ES-I3 (cell line): Measurements from ENCODE around the gene DMXL2.
"Not testable (repeated sequence)": the region's sequence is repeated elsewhere in the genome, so short reads cannot be mapped to it uniquely, and the experiment has no call there.

ENCODE experiments used
- H3K36me3 ChIP-seq: 2 replicates; pipeline ENCODE4 v1.6.1; 2013; ENCODE audit warnings: mild to moderate bottlenecking, low read length, control low read depth, moderate library complexity; ENCODE audit not compliant: insufficient read depth
- H3K4me1 ChIP-seq: 2 replicates; pipeline ENCODE4 v1.6.1; 2013; ENCODE audit warnings: mild to moderate bottlenecking, control low read depth, low read length; ENCODE audit not compliant: insufficient read depth
- H3K9ac ChIP-seq: 2 replicates; pipeline ENCODE4 v1.6.1; 2013; ENCODE audit warnings: low read depth, mild to moderate bottlenecking, low read length, moderate library complexity
- H3K9me3 ChIP-seq: 2 replicates; pipeline ENCODE4 v1.6.1; 2013; ENCODE audit warnings: mild to moderate bottlenecking, low read length, moderate library complexity; ENCODE audit not compliant: control insufficient read depth, insufficient read depth

Gene DMXL2

GRCh38 chr15:51622604-51623370 is at the start of gene DMXL2:
Gene DMXL2, minus strand, starts transcription at chr15:51622771. Its CDS starts 226 bp downstream, at chr15:51622545.
- no peaks in the 10 kb centered on the region for H3K36me3 ChIP-seq
- no peaks in the 10 kb centered on the region for H3K9me3 ChIP-seq
- H3K4me1 ChIP-seq: peaks cover 4% of the 10 kb centered on the region; the same call in 1 of the 2 replicates
- H3K9ac ChIP-seq: peak within 1 kb of the TSS; percentile 81

- no peaks in the 10 kb centered on the region for H3K9me3 ChIP-seq
- peaks cover 4% of the 10 kb centered on the region; the same call in 1 of the 2 replicates for H3K4me1 ChIP-seq
- no peak overlapping the region for H3K9ac ChIP-seq
These were observed 49.6 kb upstream of the DMXL2 start for GRCh38 chr15:51672155-51672687.

GRCh38 chr15:51669381-51669780 is 46.8 kb upstream of the DMXL2 start:
- no peaks in the 10 kb centered on the region for H3K9me3 ChIP-seq
- H3K36me3 ChIP-seq: no peaks in the 10 kb centered on the region
- peaks cover 4% of the 10 kb centered on the region; the same call in 1 of the 2 replicates for H3K4me1 ChIP-seq
- no peak overlapping the region for H3K9ac ChIP-seq

More at GRCh38 chr15:51672155-51672687, 49.6 kb upstream of the DMXL2 start:
- no peaks in the 10 kb centered on the region for H3K36me3 ChIP-seq

- Histone ChIP-seq H3K36me3 (no peaks in the 10 kb centered on the region), H3K9me3 (no peaks in the 10 kb centered on the region), H3K4me1 (peaks cover 4% of the 10 kb centered on the region; the same call in 1 of the 2 replicates), H3K9ac (no peak overlapping the region)
These were observed 45.9 kb upstream of the DMXL2 start for GRCh38 chr15:51668446-51668845.

GRCh38 chr15:51667478-51667877 is 44.9 kb upstream of the DMXL2 start:
- H3K4me1 ChIP-seq: peaks cover 4% of the 10 kb centered on the region; the same call in 1 of the 2 replicates
- no peaks in the 10 kb centered on the region for H3K36me3 ChIP-seq
- no peak overlapping the region for H3K9ac ChIP-seq
- no peaks in the 10 kb centered on the region for H3K9me3 ChIP-seq

GRCh38 chr15:51661072-51661471 is 38.5 kb upstream of the DMXL2 start:
- Histone ChIP-seq H3K9ac (no peak overlapping the region), H3K36me3 (no peaks in the 10 kb centered on the region), H3K4me1 (no peaks in the 10 kb centered on the region), H3K9me3 (no peaks in the 10 kb centered on the region)

GRCh38 chr15:51658664-51659063 is 36.1 kb upstream of the DMXL2 start:
- no peaks in the 10 kb centered on the region for H3K36me3 ChIP-seq
- H3K4me1 ChIP-seq: no peaks in the 10 kb centered on the region
- no peaks in the 10 kb centered on the region for H3K9me3 ChIP-seq
- no peak overlapping the region for H3K9ac ChIP-seq

- H3K9ac ChIP-seq, H3K9me3 ChIP-seq, H3K36me3 ChIP-seq, H3K4me1 ChIP-seq: not testable (repeated sequence)
These were observed 33.0 kb upstream of the DMXL2 start for GRCh38 chr15:51655401-51656057.

- Histone ChIP-seq H3K9me3 (no peaks in the 10 kb centered on the region), H3K4me1 (no peaks in the 10 kb centered on the region), H3K36me3 (no peaks in the 10 kb centered on the region), H3K9ac (no peak overlapping the region)
These were observed 29.6 kb upstream of the DMXL2 start for GRCh38 chr15:51652084-51652668.

GRCh38 chr15:51649659-51650521 is 27.3 kb upstream of the DMXL2 start:
- no peak overlapping the region for H3K9ac ChIP-seq
- H3K36me3 ChIP-seq: no peaks in the 10 kb centered on the region
- H3K9me3 ChIP-seq: no peaks in the 10 kb centered on the region
- H3K4me1 ChIP-seq: no peaks in the 10 kb centered on the region

GRCh38 chr15:51648643-51649042 is 26.1 kb upstream of the DMXL2 start:
- not testable (repeated sequence) for H3K36me3 ChIP-seq, H3K9ac ChIP-seq, H3K9me3 ChIP-seq, H3K4me1 ChIP-seq

- not testable (repeated sequence) for H3K9me3 ChIP-seq, H3K36me3 ChIP-seq, H3K9ac ChIP-seq, H3K4me1 ChIP-seq
These were observed 25.5 kb upstream of the DMXL2 start for GRCh38 chr15:51648101-51648500.

- H3K36me3 ChIP-seq: no peaks in the 10 kb centered on the region
- no peaks in the 10 kb centered on the region for H3K9me3 ChIP-seq
- no peak overlapping the region for H3K9ac ChIP-seq
- H3K4me1 ChIP-seq: no peaks in the 10 kb centered on the region
These were observed 24.6 kb upstream of the DMXL2 start for GRCh38 chr15:51647128-51647562.

GRCh38 chr15:51642696-51643095 is 20.1 kb upstream of the DMXL2 start:
- H3K36me3 ChIP-seq: no peaks in the 10 kb centered on the region
- no peaks in the 10 kb centered on the region for H3K4me1 ChIP-seq
- H3K9ac ChIP-seq: no peak overlapping the region
- H3K9me3 ChIP-seq: no peaks in the 10 kb centered on the region
